Activated naive CD4-positive, alpha-beta T cell treated with anti-CD3 and anti-CD28 coated beads, Interleukin-2, amount 10 ng/mL, durations not matched to agents 7 days and 5 days (primary cell): Measurements from ENCODE around the gene TNKS1BP1.

ENCODE experiments used
- CTCF ChIA-PET: fragments of 350-600 bp; sonication (Branson Sonifier 250); formaldehyde crosslinking; loops from one replicate; lab custom pipeline; 2021; ENCODE audit warnings: antibody characterized with exemption; lab: Charles Lee
- DNase-seq: peaks from one replicate; pipeline ENCODE4 v3.0.0-alpha.2; 2020
- H3K27ac Mint-ChIP-seq: one replicate; pipeline ENCODE4 v1.8.0; 2021; ENCODE audit warnings: mild to moderate bottlenecking, moderate library complexity, mixed read lengths
- H3K27me3 Mint-ChIP-seq: one replicate; pipeline ENCODE4 v1.8.0; 2021; ENCODE audit warnings: mild to moderate bottlenecking, mixed read lengths
- H3K36me3 Mint-ChIP-seq: one replicate; pipeline ENCODE4 v1.8.0; 2021; ENCODE audit warnings: mixed read lengths
- H3K4me1 Mint-ChIP-seq: one replicate; pipeline ENCODE4 v1.8.0; 2021; ENCODE audit warnings: mixed read lengths
- H3K4me3 Mint-ChIP-seq: one replicate; pipeline ENCODE4 v1.8.0; 2021; ENCODE audit warnings: mild to moderate bottlenecking, moderate library complexity, mixed read lengths
- H3K9me3 Mint-ChIP-seq: one replicate; pipeline ENCODE4 v1.8.0; 2021; ENCODE audit warnings: mixed read lengths

TNKS1BP1 gene

DNA sequence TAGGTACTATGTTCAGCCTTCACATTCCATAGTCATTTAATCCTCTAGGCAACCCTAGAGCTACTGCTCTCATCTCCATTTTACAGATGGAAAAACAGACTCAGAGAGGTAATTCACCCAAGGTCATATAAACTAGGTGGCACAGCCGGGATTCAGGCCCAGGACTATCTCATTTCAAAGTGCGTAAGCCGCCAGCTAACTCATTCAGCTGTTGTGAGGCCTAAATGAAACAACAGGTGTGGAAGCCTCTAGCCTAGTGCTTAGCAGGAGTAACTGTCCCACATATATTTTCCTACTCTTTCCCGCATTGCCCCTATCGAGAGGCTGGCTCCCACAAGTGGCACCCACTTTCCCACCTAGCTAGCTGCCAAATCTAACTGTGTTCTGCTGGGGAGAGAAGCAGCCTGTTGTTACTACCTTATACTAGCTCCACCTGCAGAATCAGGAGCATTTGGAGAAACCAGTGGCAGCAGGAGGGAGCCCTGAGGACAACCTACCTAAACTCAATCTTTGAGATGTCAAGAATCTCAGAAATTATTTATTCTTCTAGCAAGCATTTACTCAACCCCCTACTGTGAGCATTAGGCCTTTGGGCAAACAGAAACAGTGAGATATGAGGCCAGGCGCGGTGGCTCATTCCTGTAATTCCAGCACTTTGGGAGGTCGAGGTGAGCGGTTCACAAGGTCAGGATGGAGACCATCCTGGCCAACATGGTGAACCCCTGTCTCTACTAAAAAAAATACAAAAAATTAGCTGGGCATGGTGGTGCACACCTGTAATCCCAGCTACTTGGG is 35.3 kb upstream of the TNKS1BP1 start:
- H3K4me1 Mint-ChIP-seq = no peaks in the 10 kb centered on the region
- no peak overlapping the region for H3K27ac Mint-ChIP-seq
- H3K36me3 Mint-ChIP-seq = no peaks in the 10 kb centered on the region
- H3K27me3 Mint-ChIP-seq = peaks cover 43% of the 10 kb centered on the region
- no peak for DNase-seq
- CTCF ChIA-PET = interaction anchor here (0.6 to 1.2 kb wide), 2 partner anchors 14 to 1021 kb away, joined by 4 read pairs; no protein-coding TSS in a partner anchor
- H3K9me3 Mint-ChIP-seq = no peaks in the 10 kb centered on the region
- no peak overlapping the region for H3K4me3 Mint-ChIP-seq

DNA sequence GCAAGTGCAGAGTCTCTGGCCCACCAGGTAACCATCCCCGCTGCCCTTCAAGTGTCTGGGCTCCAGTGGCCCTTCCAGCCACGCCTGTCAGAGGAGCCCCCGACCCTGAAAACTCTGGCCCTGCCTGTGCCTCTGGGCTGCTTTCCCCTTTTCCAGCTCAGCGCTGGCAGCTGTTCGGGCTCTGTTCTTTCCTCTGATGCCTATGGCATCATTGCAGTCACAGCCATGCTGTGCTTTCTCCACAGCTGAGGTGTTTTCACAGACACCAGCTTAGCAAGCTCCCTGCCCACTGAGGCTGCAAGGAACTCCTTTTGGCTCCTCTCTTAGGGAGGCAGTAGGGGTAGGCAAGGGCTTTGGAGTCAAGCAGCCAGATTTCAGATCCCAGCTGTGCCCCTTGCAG is 34.6 kb upstream of the TNKS1BP1 start:
- DNase-seq = no peak
- Mint-ChIP-seq H3K36me3 (no peaks in the 10 kb centered on the region), H3K4me3 (no peak overlapping the region), H3K4me1 (no peaks in the 10 kb centered on the region), H3K27ac (no peak overlapping the region), H3K27me3 (peaks cover 45% of the 10 kb centered on the region), H3K9me3 (no peaks in the 10 kb centered on the region)
- CTCF ChIA-PET = interaction anchor here (0.6 to 1.2 kb wide), 3 partner anchors 9 to 1022 kb away, joined by 3 to 4 read pairs (median 4); no protein-coding TSS in a partner anchor

DNA sequence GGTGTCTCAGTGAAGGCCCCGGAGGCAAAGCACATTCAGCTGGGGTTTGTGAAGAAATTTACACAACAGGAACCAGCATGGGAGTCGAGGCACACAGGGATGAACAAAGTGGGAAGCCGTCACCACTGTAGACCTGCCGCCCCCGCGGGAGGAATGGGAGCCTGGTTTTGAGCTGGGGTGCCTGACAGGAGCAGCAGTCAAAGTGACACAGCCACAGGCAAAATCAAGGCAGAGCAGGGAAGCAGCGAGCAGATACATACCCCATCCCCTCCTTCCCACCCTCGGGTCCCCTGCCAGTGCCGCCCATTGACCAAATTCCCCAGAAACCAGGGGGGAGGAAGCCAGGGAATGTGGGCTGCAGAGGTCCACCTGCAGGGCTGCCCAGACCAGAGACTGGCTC is 34.2 kb upstream of the TNKS1BP1 start:
- CTCF ChIA-PET = interaction anchor here (0.9 to 1.2 kb wide), 2 partner anchors 9 to 13 kb away, joined by 3 to 4 read pairs; no protein-coding TSS in a partner anchor
- peaks cover 45% of the 10 kb centered on the region for H3K27me3 Mint-ChIP-seq
- DNase-seq = no peak

DNA sequence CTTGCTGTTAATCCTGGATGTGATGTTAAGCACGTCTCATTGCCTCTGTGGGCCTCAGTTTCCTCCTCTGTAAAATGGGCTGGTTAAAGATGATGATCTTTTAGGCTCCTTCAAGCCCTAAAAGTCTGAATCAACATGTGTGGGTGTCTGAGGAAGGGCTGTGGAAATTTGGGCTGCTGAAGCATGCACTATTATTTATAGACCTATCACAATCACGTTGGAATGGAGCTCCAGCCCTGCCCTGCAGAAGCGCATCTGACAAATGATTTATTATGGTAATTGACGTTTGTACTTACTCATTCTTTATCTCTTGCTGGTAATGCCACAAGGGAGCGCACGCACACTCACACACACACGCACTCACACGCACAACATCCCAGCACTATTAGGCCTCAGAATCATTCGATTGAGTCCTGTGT is 33.8 kb upstream of the TNKS1BP1 start:
- H3K4me1 Mint-ChIP-seq = no peaks in the 10 kb centered on the region
- H3K27me3 Mint-ChIP-seq = peaks cover 48% of the 10 kb centered on the region
- no peak for DNase-seq
- no peak overlapping the region for H3K27ac Mint-ChIP-seq
- CTCF ChIA-PET = interaction anchor here (0.9 kb wide), 1 partner anchor 10 kb away, joined by 3 read pairs; no protein-coding TSS in a partner anchor
- no peak overlapping the region for H3K4me3 Mint-ChIP-seq
- no peaks in the 10 kb centered on the region for H3K9me3 Mint-ChIP-seq
- H3K36me3 Mint-ChIP-seq = no peaks in the 10 kb centered on the region

More for the DNA sequence above, 34.2 kb upstream of the TNKS1BP1 start:
- no peak overlapping the region for H3K4me3 Mint-ChIP-seq
- no peaks in the 10 kb centered on the region for H3K4me1 Mint-ChIP-seq
- no peaks in the 10 kb centered on the region for H3K9me3 Mint-ChIP-seq
- H3K27ac Mint-ChIP-seq = no peak overlapping the region
- H3K36me3 Mint-ChIP-seq = no peaks in the 10 kb centered on the region

DNA sequence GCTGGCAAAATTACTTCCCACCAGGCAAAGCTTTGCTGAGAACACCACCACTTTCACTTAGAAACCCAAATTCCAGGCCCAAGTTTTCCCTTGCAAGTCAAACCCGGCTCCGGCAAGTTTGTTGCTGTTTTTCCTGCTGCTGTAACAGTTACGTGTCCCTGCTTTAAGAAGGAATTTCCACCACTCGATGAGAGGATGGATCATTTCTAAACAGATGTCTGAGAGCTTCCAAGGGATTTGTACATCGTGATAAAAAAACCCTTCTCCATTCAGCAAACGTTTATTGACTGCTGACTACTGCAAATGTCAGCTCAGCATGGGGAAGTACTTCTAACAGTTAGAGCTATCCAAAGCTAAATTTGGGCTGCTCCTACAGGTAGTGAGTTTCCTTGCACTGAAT is 33.1 kb upstream of the TNKS1BP1 start:
- Mint-ChIP-seq H3K36me3 (no peaks in the 10 kb centered on the region), H3K4me3 (no peak overlapping the region), H3K4me1 (no peaks in the 10 kb centered on the region), H3K9me3 (no peaks in the 10 kb centered on the region), H3K27ac (no peak overlapping the region), H3K27me3 (peaks cover 51% of the 10 kb centered on the region)
- DNase-seq = no peak
- CTCF ChIA-PET = interaction anchor here (1.6 kb wide), 1 partner anchor 10 kb away, joined by 3 read pairs; no protein-coding TSS in a partner anchor

DNA sequence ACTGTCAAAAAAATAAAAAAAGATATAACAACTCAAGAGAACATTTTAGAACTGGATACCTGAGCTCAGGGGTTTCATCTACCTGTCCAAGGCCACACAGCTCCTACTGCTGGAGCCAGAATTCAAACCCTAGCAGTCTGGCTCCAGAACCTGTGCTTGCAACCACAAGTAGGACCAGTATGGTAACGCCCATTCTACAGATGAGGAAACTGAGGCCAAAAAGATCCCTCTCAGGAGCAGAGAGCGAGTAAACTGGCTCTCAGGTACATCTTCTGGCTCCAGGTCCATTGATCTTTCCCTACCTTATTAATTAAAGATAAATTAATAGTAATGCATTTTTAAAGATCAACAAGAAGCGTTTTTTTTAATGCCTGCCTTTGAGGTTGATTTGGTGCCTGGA is 32.6 kb upstream of the TNKS1BP1 start:
- Mint-ChIP-seq H3K27me3 (peaks cover 52% of the 10 kb centered on the region), H3K9me3 (no peaks in the 10 kb centered on the region)
- CTCF ChIA-PET = interaction anchor here (1.6 kb wide), 1 partner anchor 9 kb away, joined by 3 read pairs; no protein-coding TSS in a partner anchor

DNA sequence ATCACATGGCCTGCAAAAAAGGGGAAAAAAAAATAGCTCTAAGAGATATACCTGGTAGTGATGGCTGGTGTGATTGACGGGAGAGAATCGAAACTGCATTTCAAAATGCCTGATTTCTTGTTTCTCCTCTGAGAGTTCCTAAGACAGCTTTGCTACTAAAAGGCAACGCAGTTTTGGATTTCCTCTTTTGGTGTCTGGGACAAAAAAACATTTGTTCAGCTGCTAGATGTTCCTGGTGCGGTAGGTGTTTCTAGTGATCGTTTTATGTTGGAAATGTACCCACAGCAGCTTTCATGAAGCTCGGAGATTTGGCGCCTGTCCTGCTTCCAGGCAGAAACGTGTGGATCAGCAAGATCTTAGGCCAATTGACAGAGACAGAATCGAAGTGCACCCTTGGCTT is 31.5 kb upstream of the TNKS1BP1 start:
- peaks cover 2% of the 10 kb centered on the region for H3K9me3 Mint-ChIP-seq
- no peaks in the 10 kb centered on the region for H3K36me3 Mint-ChIP-seq
- CTCF ChIA-PET = interaction anchor here (0.7 to 1.6 kb wide), 4 partner anchors 8 to 137 kb away, joined by 3 to 8 read pairs (median 4); no protein-coding TSS in a partner anchor
- DNase-seq = no peak
- H3K27ac Mint-ChIP-seq = no peak overlapping the region
- H3K27me3 Mint-ChIP-seq = peaks cover 48% of the 10 kb centered on the region
- no peaks in the 10 kb centered on the region for H3K4me1 Mint-ChIP-seq
- H3K4me3 Mint-ChIP-seq = no peak overlapping the region

More for the DNA sequence above, 32.6 kb upstream of the TNKS1BP1 start:
- Mint-ChIP-seq H3K27ac (no peak overlapping the region), H3K4me1 (no peaks in the 10 kb centered on the region), H3K4me3 (no peak overlapping the region), H3K36me3 (no peaks in the 10 kb centered on the region)
- no peak for DNase-seq

DNA sequence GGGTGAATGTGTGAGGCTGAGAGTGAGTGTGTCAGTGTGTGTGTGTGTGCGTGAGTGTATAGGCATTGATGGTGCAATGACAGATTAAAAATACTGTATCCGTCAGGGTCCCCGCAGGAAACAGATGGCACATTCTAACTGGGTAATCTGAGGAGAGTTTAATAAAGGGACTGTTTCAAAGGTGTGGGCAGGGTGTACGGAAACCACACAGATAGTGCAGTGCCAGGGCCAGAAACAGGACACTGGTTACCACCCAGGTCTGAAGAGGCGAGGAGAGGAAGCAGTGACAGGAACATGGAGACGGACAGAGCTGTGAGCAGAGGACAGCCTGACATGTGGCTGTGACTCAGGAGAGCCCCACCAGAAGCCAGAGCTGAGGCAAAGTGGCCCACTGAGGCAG is 29.9 kb upstream of the TNKS1BP1 start:
- Mint-ChIP-seq H3K36me3 (no peaks in the 10 kb centered on the region), H3K27me3 (peaks cover 49% of the 10 kb centered on the region), H3K9me3 (peaks cover 2% of the 10 kb centered on the region), H3K27ac (no peak overlapping the region), H3K4me1 (no peaks in the 10 kb centered on the region), H3K4me3 (no peak overlapping the region)
- DNase-seq = no peak
- CTCF ChIA-PET = no interaction called here

DNA sequence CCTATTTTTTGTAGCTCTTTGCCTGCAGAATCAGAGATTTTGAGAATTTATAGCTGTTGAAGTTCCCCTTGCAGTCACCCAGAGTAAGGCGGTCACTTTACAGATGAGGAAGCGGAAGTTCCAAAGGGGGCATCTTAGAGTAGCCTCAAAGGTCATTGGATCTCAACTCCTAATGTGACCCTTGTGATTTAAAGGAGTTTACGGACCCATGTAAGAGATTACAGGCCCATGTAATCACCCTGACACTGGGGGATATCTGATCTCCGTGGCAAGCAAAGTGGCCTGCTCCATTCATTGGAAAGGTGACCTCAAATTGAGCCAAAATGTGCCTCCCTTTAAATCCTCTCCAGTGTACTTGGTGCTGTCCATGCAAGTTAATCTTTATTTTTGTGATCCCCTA is 29.1 kb upstream of the TNKS1BP1 start:
- Mint-ChIP-seq H3K27me3 (peaks cover 50% of the 10 kb centered on the region), H3K27ac (no peak overlapping the region), H3K36me3 (no peaks in the 10 kb centered on the region), H3K4me1 (no peaks in the 10 kb centered on the region), H3K4me3 (no peak overlapping the region), H3K9me3 (peaks cover 2% of the 10 kb centered on the region)
- no peak for DNase-seq
- CTCF ChIA-PET = no interaction called here

DNA sequence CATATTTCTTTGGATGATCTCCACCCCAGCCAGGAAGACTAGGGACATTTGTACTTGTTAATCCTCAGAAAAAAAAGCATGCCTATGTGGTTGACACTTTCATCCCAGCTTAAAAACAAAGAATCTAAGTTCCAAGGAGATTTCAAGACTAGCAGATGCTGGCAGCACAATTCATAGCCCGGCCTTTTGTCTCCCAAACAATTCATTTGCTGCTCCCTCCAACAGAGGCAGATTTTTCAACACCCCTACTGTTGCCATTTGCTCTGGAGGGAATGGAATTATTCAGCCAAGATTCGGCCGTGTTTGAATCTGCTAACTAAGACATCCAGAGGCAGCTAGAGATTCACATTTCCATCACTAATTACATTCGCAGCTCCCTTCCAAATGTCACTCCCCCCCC is 28.7 kb upstream of the TNKS1BP1 start:
- CTCF ChIA-PET = interaction anchor here (1.0 kb wide), 1 partner anchor 14 kb away, joined by 5 read pairs; no protein-coding TSS in a partner anchor
- Mint-ChIP-seq H3K27me3 (peaks cover 52% of the 10 kb centered on the region), H3K4me1 (no peaks in the 10 kb centered on the region), H3K9me3 (peaks cover 2% of the 10 kb centered on the region), H3K27ac (no peak overlapping the region), H3K36me3 (no peaks in the 10 kb centered on the region), H3K4me3 (no peak overlapping the region)
- DNase-seq = no peak

DNA sequence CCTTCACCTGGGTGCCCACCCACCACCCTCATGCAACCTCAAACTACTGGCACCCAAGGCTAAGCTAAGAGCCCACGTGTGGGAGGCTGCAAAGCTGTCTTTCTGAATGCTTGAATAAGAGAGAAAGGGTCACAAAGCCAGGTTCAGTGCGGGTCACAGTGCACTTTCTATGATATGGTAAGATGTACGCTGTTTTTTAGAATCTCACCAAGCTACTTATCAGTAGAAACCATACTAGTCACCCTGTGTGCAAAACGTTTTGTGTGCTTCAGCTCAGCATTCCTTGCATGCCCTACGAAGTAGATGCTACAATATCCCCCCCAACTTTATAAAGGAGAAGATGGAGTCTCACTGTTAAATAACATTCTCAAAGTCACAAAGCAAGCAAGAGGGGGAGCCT is 28.3 kb upstream of the TNKS1BP1 start:
- Mint-ChIP-seq H3K27ac (no peak overlapping the region), H3K4me3 (no peak overlapping the region), H3K9me3 (peaks cover 2% of the 10 kb centered on the region), H3K36me3 (no peaks in the 10 kb centered on the region), H3K27me3 (peaks cover 56% of the 10 kb centered on the region), H3K4me1 (no peaks in the 10 kb centered on the region)
- CTCF ChIA-PET = interaction anchor here (1.0 to 1.4 kb wide), 3 partner anchors 14 to 292 kb away, joined by 3 to 5 read pairs (median 3); no protein-coding TSS in a partner anchor
- no peak for DNase-seq

DNA sequence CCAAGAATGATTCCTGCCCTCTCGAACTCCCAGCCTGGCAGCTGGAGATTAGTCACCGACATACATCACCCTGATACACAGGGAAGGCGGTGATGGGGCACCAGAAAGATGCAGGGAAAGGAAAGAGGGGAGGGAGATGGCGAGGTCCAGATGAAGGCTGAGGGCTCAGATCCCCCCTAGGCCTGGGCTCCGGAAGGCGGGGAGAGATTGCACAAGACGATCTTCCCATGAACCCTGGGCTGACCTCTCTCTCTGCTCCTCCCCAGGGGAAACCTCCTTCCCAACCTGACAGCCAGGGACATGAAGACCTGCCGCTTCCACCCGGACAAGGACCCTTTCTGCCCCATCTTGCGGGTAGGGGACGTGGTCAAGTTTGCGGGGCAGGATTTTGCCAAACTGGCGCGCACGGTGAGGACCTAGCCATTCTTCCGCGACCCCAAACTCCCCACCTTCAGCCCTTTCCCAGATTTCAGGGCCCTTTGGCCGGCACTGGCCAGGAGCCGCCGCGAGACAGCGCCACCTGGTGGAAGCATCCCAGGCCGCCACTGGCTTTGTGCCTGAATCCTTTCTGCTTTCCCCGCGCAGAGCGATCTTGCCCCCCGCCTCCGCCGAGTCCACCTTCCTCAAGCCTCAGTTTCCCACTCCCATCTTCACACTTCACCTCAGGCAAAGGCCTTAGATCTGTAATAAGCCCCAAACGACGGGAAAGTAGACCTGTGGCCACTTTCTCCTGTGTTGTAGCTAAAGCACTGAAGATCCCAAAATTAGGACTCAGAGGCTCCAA is 24.9 kb upstream of the TNKS1BP1 start:
- Mint-ChIP-seq H3K36me3 (no peaks in the 10 kb centered on the region), H3K4me3 (no peak overlapping the region), H3K27me3 (peaks cover 57% of the 10 kb centered on the region), H3K27ac (no peak overlapping the region), H3K4me1 (no peaks in the 10 kb centered on the region), H3K9me3 (peaks cover 2% of the 10 kb centered on the region)
- CTCF ChIA-PET = interaction anchor here (0.7 to 2.0 kb wide), 9 partner anchors 10 to 168 kb away, joined by 3 to 9 read pairs (median 4); no protein-coding TSS in a partner anchor
- peak; percentile 71 for DNase-seq

DNA sequence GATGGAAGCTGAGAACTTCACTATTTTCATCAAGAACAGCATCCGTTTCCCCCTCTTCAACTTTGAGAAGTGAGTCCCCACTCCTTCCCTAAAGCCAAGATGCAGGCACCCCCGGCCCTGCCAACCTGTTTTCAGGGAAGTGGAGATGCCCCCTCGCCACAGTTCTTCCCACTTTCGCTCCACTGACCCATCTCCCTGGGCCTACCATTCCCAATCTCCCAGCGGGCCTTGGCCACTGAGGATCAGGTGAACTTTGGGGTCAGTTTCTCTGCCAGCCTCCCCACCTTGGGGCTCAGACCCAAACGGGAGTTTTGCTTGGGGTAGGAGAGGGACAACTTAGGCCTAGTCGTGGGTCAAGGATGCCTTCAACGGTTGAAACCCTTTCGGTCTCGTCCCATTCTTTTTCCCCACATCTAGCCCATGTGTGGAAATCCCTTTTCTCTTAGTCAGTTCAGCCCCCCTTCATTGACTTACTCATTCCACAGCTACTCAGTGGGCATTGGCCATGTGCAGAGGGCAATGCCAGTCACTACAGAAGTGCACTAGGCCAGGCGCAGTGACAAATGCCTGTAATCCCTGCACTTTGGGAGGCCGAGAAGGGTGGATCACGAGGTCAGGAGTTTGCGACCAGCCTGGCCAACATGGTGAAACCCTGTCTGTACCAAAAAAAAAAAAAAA is 24.0 kb upstream of the TNKS1BP1 start:
- CTCF ChIA-PET = interaction anchor here (0.7 to 4.2 kb wide), 11 partner anchors 8 to 169 kb away, joined by 3 to 22 read pairs (median 4); no protein-coding TSS in a partner anchor
- H3K27ac Mint-ChIP-seq = peak overlapping the region; percentile 42
- peaks cover 2% of the 10 kb centered on the region for H3K9me3 Mint-ChIP-seq
- H3K36me3 Mint-ChIP-seq = no peaks in the 10 kb centered on the region
- DNase-seq = no peak
- no peak overlapping the region for H3K4me3 Mint-ChIP-seq
- H3K27me3 Mint-ChIP-seq = peaks cover 55% of the 10 kb centered on the region
- no peaks in the 10 kb centered on the region for H3K4me1 Mint-ChIP-seq
